H54 (cell line): Measurements from ENCODE around the gene CRKL.
A peak's percentile ranks its signal among the peaks of the same experiment; 100 is the strongest.

Source experiments
- DNase-seq: peaks from one replicate; pipeline ENCODE4 v3.0.0; 2011; ENCODE audit warnings: low spot score, mixed read lengths; ENCODE audit not compliant: insufficient read length
- FAIRE-seq: peaks from 3 replicates; lab custom pipeline; 2011; peaks lifted over from hg19 to GRCh38; lab: Jason Lieb, UNC
- POLR2A ChIP-seq: IDR thresholded peaks from 2 replicates; pipeline ENCODE4 v1.6.1; 2011; ENCODE audit warnings: low read depth, mild to moderate bottlenecking, low read length

The CRKL gene

DNA sequence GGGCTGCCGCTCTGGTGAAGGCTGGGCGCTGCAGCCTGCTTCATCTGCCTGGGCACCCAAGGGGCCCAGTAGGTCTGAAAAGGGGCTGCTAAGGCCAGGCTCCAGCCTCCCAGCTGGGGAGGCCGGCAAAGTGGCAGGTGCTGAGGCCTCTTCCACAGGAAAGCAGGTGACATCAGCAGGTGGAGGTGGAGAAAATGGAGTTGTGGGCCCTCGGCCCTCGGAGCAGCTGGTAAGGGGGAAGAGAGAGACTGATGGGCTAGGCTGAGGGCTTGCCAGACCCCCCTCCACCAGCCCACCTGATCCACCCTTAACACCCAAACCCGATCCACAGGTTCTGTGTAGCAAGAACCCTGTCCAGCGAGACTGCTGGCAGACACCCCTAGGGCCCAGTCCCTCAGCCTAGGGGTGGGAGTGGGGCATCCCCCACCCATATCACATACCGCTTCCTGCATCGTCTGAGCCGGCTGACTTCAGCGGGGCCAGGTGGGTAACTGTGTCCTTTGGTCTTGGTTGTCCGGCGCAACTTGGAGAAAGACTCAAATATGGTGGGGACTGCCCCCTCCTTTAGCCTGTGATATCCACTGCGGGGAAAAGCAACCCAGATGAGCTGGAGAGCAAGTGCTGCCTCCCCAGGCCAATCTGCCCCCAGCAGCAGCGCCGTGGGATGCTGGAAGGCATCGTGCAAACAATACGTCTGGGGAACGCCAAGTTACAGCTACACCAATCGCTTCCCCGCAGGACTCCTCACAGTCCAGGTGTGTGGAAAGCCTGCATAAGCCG lies 83.2 kb downstream of the CRKL start:
- TF ChIP-seq POLR2A: no peak
- DNase-seq (no peak), FAIRE-seq (no peak)

DNA sequence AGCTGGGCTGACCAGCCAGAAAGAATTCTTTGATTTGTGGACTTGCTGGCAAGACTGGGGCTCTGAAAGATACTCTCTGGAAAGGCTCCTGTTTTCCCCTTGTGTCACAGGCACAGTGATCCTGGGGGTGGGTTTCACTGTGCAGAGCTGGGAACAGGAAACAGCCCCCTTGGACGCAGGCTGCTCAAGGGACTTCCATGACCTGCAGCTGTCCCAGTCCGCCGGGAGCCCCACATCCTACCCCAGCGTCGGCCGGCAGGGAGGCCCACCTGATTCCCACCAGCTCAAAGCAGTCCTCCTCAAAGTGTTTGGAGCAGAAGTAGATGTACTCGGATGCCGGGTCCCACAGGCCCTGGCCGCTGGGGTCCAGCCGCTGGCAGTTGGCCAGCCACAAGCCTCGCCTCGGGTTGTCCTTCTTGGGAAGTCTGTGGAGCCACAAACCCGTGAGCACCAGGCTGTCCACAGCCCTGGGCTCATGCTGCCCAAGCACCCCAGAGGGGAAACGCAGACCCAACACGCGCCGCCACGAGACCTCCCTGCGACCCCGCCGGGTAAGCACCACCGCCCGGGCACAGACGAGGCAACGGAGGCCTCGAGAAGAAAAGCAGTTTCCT lies 83.9 kb downstream of the CRKL start:
- DNase-seq (no peak), FAIRE-seq (no peak)
- no peak for TF ChIP-seq POLR2A

DNA sequence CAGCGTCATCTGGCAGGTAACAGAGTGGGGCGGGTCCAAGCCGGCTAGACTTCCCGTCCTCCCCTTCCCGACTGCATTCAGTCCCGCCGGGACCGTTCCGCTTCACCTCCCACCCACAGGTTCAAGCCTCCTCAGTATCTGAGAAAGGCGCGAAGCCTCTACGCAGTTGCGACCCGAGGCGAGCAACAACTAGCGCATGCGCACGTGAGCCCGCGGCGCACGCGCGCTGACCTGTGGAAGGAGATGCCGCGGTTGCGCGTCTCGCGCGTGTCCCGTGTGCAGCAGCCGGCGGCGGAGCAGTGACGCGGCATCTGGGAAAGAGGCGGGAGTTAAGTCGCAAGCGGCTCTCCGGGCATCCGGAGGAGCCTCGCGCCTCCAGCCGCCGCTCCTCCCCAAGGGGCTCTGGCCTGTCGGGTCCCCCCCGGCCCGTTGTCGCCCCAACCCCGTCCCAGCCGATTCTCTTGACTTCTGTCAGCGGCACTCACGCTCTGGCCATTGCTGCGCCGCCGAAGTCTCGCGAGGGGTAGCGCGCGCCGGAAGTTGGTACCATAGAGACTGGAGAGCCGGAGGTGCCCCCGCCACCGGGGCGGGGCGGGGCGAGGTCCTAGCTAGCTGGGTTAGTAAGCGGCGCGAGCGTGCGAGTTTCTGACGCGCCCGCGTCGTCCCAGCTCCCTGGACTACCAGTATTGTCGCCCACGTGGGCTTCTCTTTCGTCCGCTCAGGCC lies 84.6 kb downstream of the CRKL start, which contains the start of gene THAP7:
Gene THAP7, minus strand, starts transcription at position 518 of the 725 bp plus-strand sequence. Its CDS starts 207 bp downstream, at position 311.
- DNase-seq: peak; percentile 73
- TF ChIP-seq POLR2A: peak; percentile 70
- FAIRE-seq: no peak
